DMS153 treated with DMSO at 0.1 percent for 48 hours (cell line): ENCODE measurements around the gene MIER1.
"Not testable (repeated sequence)": the region's sequence is repeated elsewhere in the genome, so short reads cannot be mapped to it uniquely, and the experiment has no call there.

ENCODE experiments used
- DNase-seq: peaks from one replicate; lab custom pipeline; 2025; ENCODE audit not compliant: unreplicated experiment; lab: John Stamatoyannopoulos, UW

Gene MIER1

GRCh38 chr1:66937529-66938234 is 12.9 kb downstream of the MIER1 start:
- no peak for DNase-seq

- no peak for DNase-seq
Measured at GRCh38 chr1:66938613-66939012, 13.8 kb downstream of the MIER1 start.

DNA sequence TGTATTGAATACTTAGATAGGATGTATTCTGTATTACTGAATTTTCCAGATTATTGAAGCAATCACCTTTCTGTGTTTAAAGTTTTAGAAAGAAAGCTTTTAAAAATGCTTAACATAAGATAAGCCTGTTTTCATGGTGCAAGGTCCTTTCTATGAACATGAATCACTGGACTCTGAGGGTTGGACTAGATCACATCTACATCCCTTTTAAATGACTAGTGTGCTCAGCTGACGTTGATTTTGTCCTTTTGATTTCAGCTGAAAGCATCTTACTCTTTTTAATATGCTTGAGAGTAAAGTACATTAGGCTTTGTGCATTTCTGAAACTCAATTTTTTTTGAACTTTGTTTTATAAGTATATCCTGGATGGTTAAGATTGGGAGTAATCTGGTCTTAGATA is 16.2 kb downstream of the MIER1 start:
- no peak for DNase-seq

DNA sequence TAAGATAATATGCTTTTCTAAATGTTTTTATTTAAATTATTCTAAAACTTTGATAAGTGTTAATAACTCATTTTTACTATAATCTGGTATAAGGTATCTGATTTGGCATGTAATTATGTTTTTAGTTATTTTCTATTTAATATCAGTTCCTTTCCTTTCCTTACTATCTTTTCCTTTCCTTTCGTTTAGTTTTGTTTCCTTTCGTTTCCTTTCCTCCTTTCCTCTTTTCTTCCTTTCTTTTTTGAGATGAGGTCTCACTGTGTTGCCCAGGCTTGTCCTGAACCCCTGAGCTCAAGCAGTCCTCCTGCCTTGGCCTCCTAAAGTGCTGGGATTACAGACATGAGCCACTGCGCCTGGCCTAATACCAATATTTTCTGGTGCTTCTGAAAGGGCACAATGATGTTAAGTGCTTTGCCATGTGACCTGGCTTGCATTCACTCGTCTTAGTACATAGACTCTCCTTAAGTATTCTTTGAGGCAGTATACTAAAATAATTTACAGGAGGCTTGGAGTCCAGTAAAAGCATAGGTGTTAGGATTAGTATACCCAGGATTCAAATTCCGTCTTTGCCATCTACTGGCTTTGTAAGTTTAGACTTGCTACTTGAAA is 18.7 kb downstream of the MIER1 start:
- DNase-seq, result no peak

- no peak for DNase-seq
Measured at GRCh38 chr1:66944330-66945274, 19.8 kb downstream of the MIER1 start.

GRCh38 chr1:66945316-66945715 is 20.5 kb downstream of the MIER1 start:
- DNase-seq, result no peak

- DNase-seq, result no peak
Measured at GRCh38 chr1:66947267-66947666, 22.5 kb downstream of the MIER1 start.

DNA sequence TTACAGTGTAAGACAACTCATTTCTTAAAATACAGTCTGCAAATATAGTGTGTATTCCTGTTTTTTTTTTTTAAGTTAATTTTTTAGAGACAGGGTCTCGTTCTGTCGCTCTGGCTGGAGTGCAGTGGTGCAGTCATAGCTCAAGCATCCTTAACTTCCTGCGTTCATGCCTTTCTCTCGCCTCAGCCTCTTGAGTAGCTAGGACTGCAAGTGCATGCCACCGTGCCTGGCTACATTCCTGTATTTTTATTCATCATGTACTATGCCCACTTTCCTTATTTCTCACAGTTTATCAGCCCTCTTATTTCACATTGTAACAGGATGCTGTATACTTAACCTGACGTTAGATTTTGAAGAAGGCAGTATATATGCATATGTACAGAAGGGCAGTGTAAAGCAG is 26.7 kb downstream of the MIER1 start:
- DNase-seq, result no peak

GRCh38 chr1:66954208-66954607 is 29.4 kb downstream of the MIER1 start:
- DNase-seq, result no peak

GRCh38 chr1:66957938-66958337 is 33.1 kb downstream of the MIER1 start:
- DNase-seq, result no peak

DNA sequence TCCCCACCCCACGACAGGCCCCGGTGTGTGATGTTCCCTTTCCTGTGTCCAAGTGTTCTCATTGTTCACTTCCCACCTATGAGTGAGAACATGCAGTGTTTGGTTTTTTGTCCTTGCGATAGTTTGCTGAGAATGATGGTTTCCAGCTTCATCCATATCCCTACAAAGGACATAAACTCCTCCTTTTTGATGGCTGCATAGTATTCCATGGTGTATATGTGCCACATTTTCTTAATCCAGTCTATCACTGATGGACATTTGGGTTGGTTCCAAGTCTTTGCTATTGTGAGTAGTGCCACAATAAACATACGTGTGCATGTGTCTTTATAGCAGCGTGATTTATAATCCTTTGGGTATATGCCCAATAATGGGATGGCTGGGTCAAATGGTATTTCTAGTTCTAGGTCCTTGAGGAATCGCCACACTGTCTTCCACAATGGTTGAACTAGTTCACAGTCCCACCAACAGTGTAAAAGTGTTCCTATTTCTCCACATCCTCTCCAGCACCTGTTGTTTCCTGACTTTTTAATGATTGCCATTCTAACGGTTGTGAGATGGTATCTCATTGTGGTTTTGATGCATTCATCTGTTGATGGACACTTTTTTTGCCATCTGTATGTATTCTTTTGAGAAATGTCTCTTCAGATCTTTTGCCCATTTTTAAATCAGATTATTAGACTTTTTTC is 41.5 kb downstream of the MIER1 start:
- not testable (repeated sequence) for DNase-seq

GRCh38 chr1:66968574-66968973 is 43.8 kb downstream of the MIER1 start:
- DNase-seq, result no peak

GRCh38 chr1:66978201-66978600 is 53.4 kb downstream of the MIER1 start:
- no peak for DNase-seq

- DNase-seq, result not testable (repeated sequence)
Measured at GRCh38 chr1:66979621-66980020, 54.8 kb downstream of the MIER1 start.

GRCh38 chr1:66980745-66981367 is 56.1 kb downstream of the MIER1 start:
- peak; percentile 15 for DNase-seq

- no peak for DNase-seq
Measured at GRCh38 chr1:66981679-66982078, 56.9 kb downstream of the MIER1 start.

- no peak for DNase-seq
Measured at GRCh38 chr1:66982561-66983260, 57.9 kb downstream of the MIER1 start.

GRCh38 chr1:66984491-66984890 is 59.7 kb downstream of the MIER1 start:
- no peak for DNase-seq

DNA sequence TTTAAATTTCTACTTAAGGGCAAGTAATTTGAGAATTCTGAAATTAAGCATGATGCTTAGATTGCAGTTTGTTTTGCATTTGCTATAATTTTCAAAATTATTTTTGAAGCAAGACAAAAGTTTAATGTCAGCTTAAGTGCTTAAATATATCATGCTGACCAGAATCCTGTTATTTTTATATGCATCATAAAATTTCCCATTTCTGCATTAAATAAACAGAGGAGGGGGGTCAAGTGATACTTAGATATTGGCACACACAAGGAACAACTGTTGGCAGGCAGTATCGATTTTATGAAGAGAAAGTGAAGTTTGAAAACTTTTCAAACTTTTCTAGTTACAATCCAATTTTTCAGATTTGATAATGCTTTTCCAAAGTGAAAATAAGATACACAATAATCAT is 61.0 kb downstream of the MIER1 start:
- no peak for DNase-seq

DNA sequence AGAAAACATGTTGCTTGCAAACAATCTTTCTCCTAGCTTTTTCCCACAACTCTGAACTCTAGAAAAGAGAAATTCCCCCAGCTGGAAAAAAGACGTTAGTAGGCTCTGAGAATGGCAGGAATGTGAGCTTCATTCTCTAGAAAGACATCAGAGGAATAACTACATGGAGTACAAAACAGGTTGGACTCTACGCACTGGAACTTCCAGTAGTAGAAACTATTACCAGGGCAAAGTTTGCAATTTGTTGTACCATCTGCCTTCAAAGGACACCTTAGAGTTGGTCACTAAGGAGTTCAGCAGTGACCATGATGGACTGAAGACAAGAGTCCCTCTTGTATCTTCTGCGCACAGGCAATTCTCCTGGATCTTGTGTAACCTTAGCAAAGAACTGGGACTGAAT is 68.3 kb downstream of the MIER1 start:
- DNase-seq, result no peak
